Caco-2 (cell line): ENCODE measurements around the gene HSDL1. TPM values are rescaled to one million over a fixed set of nuclear protein-coding genes. Genes with fewer than 3 reads are reported as not detected.

ENCODE experiments used
- Bru-seq: library from RNA; stranded (reverse); fragments of 400-500 nt; gene quantifications from one replicate; lab custom pipeline; 2021; lab: Mats Ljungman, UMichigan
- BruChase-seq, 2 experiments: library from RNA; stranded (reverse); fragments of 400-500 nt; gene quantifications; one replicate each; lab custom pipeline; 2021; lab: Mats Ljungman, UMichigan
- BruUV-seq: library from RNA; stranded (reverse); fragments of 400-500 nt; replicated peaks from 2 replicates; lab custom pipeline; 2021; lab: Mats Ljungman, UMichigan
- CTCF ChIA-PET: fragments of 300-600 bp; sonication (Branson Sonifier 250); formaldehyde crosslinking; loops from one replicate; lab custom pipeline; 2022; ENCODE audit warnings: antibody characterized with exemption; lab: Charles Lee
- POLR2A ChIA-PET: fragments of 300-600 bp; sonication (Branson Sonifier 250); formaldehyde crosslinking; loops from one replicate; lab custom pipeline; 2022; ENCODE audit warnings: antibody characterized with exemption; lab: Charles Lee
- DNase-seq, 2 experiments: peaks; one replicate each; pipeline versions ENCODE4 v3.0.0 to v3.0.0-alpha.2; 2020 to 2022
- H3K27me3 ChIP-seq: replicated peaks from 2 replicates; pipeline ENCODE4 v1.6.0; 2011; ENCODE audit warnings: low read length; ENCODE audit not compliant: control insufficient read depth, insufficient read depth
- H3K36me3 ChIP-seq: 2 replicates; pipeline ENCODE4 v1.5.1; 2011; ENCODE audit warnings: low read length; ENCODE audit not compliant: control insufficient read depth, insufficient read depth
- H3K4me1 ChIP-seq: fragments of 250-450 bp; sonication (Bioruptor Pico); 2 replicates; pipeline ENCODE4 v1.5.1; 2020; ENCODE audit warnings: mild to moderate bottlenecking
- H3K4me3 ChIP-seq: 2 replicates; pipeline ENCODE4 v1.5.1; 2011; ENCODE audit warnings: low read depth, mild to moderate bottlenecking, control low read depth, low read length
- H3K9me3 ChIP-seq: fragments of 250-450 bp; sonication (Bioruptor Pico); 2 replicates; pipeline ENCODE4 v1.5.1; 2020; ENCODE audit warnings: mild to moderate bottlenecking, moderate library complexity
- H3K27ac Mint-ChIP-seq: one replicate; pipeline ENCODE4 v1.8.0; 2022; ENCODE audit warnings: mixed read lengths; ENCODE audit not compliant: unreplicated experiment
- H3K27me3 Mint-ChIP-seq: one replicate; pipeline ENCODE4 v1.8.0; 2022; ENCODE audit warnings: mixed read lengths; ENCODE audit not compliant: insufficient read depth, unreplicated experiment
- H3K36me3 Mint-ChIP-seq: one replicate; pipeline ENCODE4 v1.8.0; 2022; ENCODE audit warnings: mild to moderate bottlenecking, mixed read lengths; ENCODE audit not compliant: insufficient read depth, unreplicated experiment
- H3K4me1 Mint-ChIP-seq: one replicate; pipeline ENCODE4 v1.8.0; 2022; ENCODE audit warnings: low read depth, mixed read lengths; ENCODE audit not compliant: unreplicated experiment
- H3K4me3 Mint-ChIP-seq: one replicate; pipeline ENCODE4 v1.8.0; 2022; ENCODE audit warnings: mild to moderate bottlenecking, moderate library complexity, mixed read lengths; ENCODE audit not compliant: unreplicated experiment
- H3K9me3 Mint-ChIP-seq: one replicate; pipeline ENCODE4 v1.8.0; 2022; ENCODE audit warnings: mixed read lengths; ENCODE audit not compliant: unreplicated experiment
- CTCF ChIP-seq, 2 experiments: fragments of 200-600 bp in 1 of 2; IDR thresholded peaks; 1 replicate in 1 of 2; 2 replicates in 1 of 2; pipeline versions ENCODE4 v1.5.1 to v1.8.0; 2011 to 2022; ENCODE audit warnings: antibody characterized with exemption in 1 of 2, control low read depth in 1 of 2, inconsistent platforms in 1 of 2, low read depth in 1 of 2, low read length in 1 of 2, mild to moderate bottlenecking in 1 of 2, moderate library complexity in 1 of 2; ENCODE audit not compliant: insufficient read depth in 1 of 2, severe bottlenecking in 1 of 2, unreplicated experiment in 1 of 2
- intact Hi-C: fragments of 100-400 bp; cut with micrococcal nuclease; formaldehyde crosslinking; loops from one replicate; pipeline ENCODE4 v1.10.0; 2022; ENCODE audit not compliant: unreplicated experiment
- long read RNA-seq: library from polyadenylated mRNA; stranded (forward); transcript quantifications from one replicate; pipeline ENCODE4 v2.0.0, GENCODE V29; 2022
- total RNA-seq: library from RNA; stranded (reverse); gene quantifications from 2 replicates; pipeline ENCODE4 v1.2.3, GENCODE V29; 2022

Gene HSDL1
- total RNA-seq (21.0 and 23.7 TPM in 2 replicates), Bru-seq, nascent RNA (percentile 65 among the genes with signal in this experiment), BruChase-seq, experiment 1, labeled RNA remaining after a 2-hour chase (percentile 79 among the genes with signal in this experiment), BruChase-seq, experiment 2, labeled RNA remaining after a 6-hour chase (percentile 79 among the genes with signal in this experiment)
- long read RNA-seq, transcript HSDL1-201 (6 exons, 3,519 nt), result major isoform, 21 of 27 reads
- long read RNA-seq, partial matches to known transcripts, result 3 of 27 reads
- long read RNA-seq, other reads (novel, unspliced or antisense), result 1 of 27 reads

GRCh38 chr16:84144859-84145639, at the start of gene HSDL1, which contains the start of gene DNAAF1:
Gene HSDL1 (minus strand): TSS chr16:84145177. CDS start chr16:84131321, 13,856 bp downstream.
Gene DNAAF1 (plus strand): TSS chr16:84145308. CDS start chr16:84145441, 133 bp downstream.
- ChIA-PET POLR2A (interaction anchor here (1.0 to 1.2 kb wide), 2 partner anchors 11 to 28 kb away, joined by 3 to 4 read pairs; partner anchors contain the start of gene MBTPS1), CTCF (interaction anchor here (0.9 to 2.6 kb wide), 5 partner anchors 32 to 216 kb away, joined by 3 to 12 read pairs (median 3); partner anchors contain the start of gene TAF1C)
- Mint-ChIP-seq H3K9me3 (no peaks in the 10 kb centered on the region), H3K27ac (peak within 1 kb of the TSS; percentile 88), H3K36me3 (peaks cover 16% of the 10 kb centered on the region), H3K4me3 (peak within 1 kb of the TSS; percentile 93), H3K4me1 (peaks cover 15% of the 10 kb centered on the region), H3K27me3 (peaks cover 10% of the 10 kb centered on the region)
- no peaks in the 10 kb centered on the region for H3K27me3 ChIP-seq
- H3K9me3 ChIP-seq, result no peaks in the 10 kb centered on the region
- BruUV-seq, result no TSS peak
- H3K4me3 ChIP-seq, result peak within 1 kb of the TSS; percentile 64
- DNase-seq, result peak; percentile 89 to 98
- peak; percentile 58 to 70 for TF ChIP-seq CTCF (IDR thresholded peaks at IDR 0.05; ENCODE audit: insufficient read depth in 1 of 2, low read depth in 1 of 2, low read length in 1 of 2, severe bottlenecking in 1 of 2, unreplicated experiment in 1 of 2)
- H3K36me3 ChIP-seq, result no peaks in the 10 kb centered on the region
- intact Hi-C loops, result loop anchor here (1.0 kb wide), 3 partner anchors 29 to 42 kb away; partner anchors contain the start of genes MBTPS1 and TAF1C
- no peaks in the 10 kb centered on the region for H3K4me1 ChIP-seq

DNA sequence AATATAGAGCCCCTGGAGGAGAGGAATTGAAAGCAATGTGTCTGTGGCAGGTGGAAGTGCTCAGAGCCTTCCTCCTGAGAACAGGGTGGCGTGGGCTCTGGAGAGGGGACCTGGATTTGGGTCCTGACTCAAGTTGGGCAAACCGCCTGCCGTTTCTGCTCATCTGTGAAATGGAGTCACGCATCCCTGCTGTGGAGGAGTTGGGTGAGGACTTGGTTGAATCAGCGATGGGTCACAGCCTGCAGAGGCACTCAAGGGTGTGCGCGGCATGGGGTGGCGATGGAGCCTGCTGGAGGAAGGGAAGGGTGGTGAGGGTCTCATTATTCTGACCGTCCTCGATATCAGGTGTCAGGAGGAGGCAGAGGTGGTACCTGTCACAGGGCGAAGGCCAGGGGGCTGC, 49.0 kb upstream of the HSDL1 start:
- no peak for TF ChIP-seq CTCF (IDR thresholded peaks at IDR 0.05; ENCODE audit: insufficient read depth in 1 of 2, low read depth in 1 of 2, low read length in 1 of 2, severe bottlenecking in 1 of 2, unreplicated experiment in 1 of 2)
- ChIA-PET CTCF (no interaction called here), POLR2A (no interaction called here)
- H3K36me3 Mint-ChIP-seq, result no peaks in the 10 kb centered on the region
- H3K27me3 Mint-ChIP-seq, result no peaks in the 10 kb centered on the region
- BruUV-seq, result no TSS peak
- Histone ChIP-seq H3K36me3 (no peaks in the 10 kb centered on the region), H3K4me1 (peaks cover 9% of the 10 kb centered on the region; the same call in 1 of the 2 replicates), H3K27me3 (no peaks in the 10 kb centered on the region), H3K4me3 (no peak overlapping the region), H3K9me3 (no peaks in the 10 kb centered on the region)
- no peaks in the 10 kb centered on the region for H3K4me1 Mint-ChIP-seq
- no peak overlapping the region for H3K4me3 Mint-ChIP-seq
- no peaks in the 10 kb centered on the region for H3K9me3 Mint-ChIP-seq
- no peak overlapping the region for H3K27ac Mint-ChIP-seq
- DNase-seq, result no peak
- intact Hi-C loops, result no loop called here

DNA sequence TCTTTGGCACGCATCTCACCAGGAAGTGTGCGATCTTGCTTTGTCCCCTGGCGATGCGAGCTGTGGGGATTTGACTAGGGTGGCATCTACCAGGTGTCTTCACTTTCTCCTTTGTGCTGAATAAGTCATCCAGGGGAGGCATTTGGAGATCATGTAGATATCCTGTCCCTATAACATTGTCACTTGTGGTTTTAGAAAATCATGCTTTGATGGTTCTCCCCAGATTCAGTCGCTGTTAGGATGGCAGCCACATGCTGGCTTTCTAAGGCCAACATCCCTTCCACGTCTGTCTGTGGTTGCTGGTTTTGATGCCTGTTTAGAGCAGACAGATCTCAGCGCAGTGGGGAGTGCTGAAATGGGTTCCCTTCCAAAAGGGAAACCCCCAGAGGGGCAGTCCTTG, 48.5 kb upstream of the HSDL1 start:
- DNase-seq, result no peak
- H3K9me3 Mint-ChIP-seq, result no peaks in the 10 kb centered on the region
- H3K27ac Mint-ChIP-seq, result no peak overlapping the region
- H3K27me3 ChIP-seq, result no peaks in the 10 kb centered on the region
- POLR2A ChIA-PET, result no interaction called here
- no peak overlapping the region for H3K4me3 Mint-ChIP-seq
- H3K4me1 Mint-ChIP-seq, result no peaks in the 10 kb centered on the region
- no peak overlapping the region for H3K4me3 ChIP-seq
- no peaks in the 10 kb centered on the region for H3K36me3 Mint-ChIP-seq
- H3K4me1 ChIP-seq, result peaks cover 9% of the 10 kb centered on the region; the same call in 1 of the 2 replicates
- H3K36me3 ChIP-seq, result no peaks in the 10 kb centered on the region
- no peak for TF ChIP-seq CTCF (IDR thresholded peaks at IDR 0.05; ENCODE audit: insufficient read depth in 1 of 2, low read depth in 1 of 2, low read length in 1 of 2, severe bottlenecking in 1 of 2, unreplicated experiment in 1 of 2)
- CTCF ChIA-PET, result no interaction called here
- H3K27me3 Mint-ChIP-seq, result no peaks in the 10 kb centered on the region
- H3K9me3 ChIP-seq, result no peaks in the 10 kb centered on the region
- intact Hi-C loops, result no loop called here
- BruUV-seq, result no TSS peak
